IMR-90 (cell line): ENCODE data around the gene INTS3. TPM values are rescaled to one million over a fixed set of nuclear protein-coding genes. Genes with fewer than 3 reads are reported as not detected.

ENCODE experiments used
- ATAC-seq: fragments of 200-7000 bp; cut with Tn5 transposase; 2 replicates; pipeline ENCODE4 v1.9.1; 2020; ENCODE audit warnings: low read depth, mild to moderate bottlenecking, moderate library complexity
- BruUV-seq: library from RNA; stranded (reverse); fragments of 400-500 nt; replicated peaks from 2 replicates; lab custom pipeline; 2021; lab: Mats Ljungman, UMichigan
- CTCF ChIA-PET: fragments of 300-600 bp; formaldehyde crosslinking; extraction: SDS; loops from one replicate; lab custom pipeline; 2021; ENCODE audit warnings: antibody characterized with exemption; lab: Yijun Ruan, JAX
- POLR2A ChIA-PET: fragments of 300-600 bp; sonication (Branson Sonifier 250); formaldehyde crosslinking; loops from one replicate; lab custom pipeline; 2022; ENCODE audit warnings: antibody characterized with exemption; ENCODE audit not compliant: unreplicated experiment; lab: Charles Lee
- DNase-seq: peaks from one replicate; pipeline ENCODE4 v3.0.0; 2013
- H2AFZ ChIP-seq: replicated peaks from 2 replicates; pipeline ENCODE3; 2013; ENCODE audit warnings: low read length, mild to moderate bottlenecking; ENCODE audit not compliant: poor library complexity
- H2AK5ac ChIP-seq: 2 replicates; pipeline ENCODE4 v1.6.1; 2013; ENCODE audit warnings: low read depth, low read length, inconsistent platforms
- H2AK9ac ChIP-seq: replicated peaks from 2 replicates; pipeline ENCODE3; 2013; ENCODE audit warnings: mild to moderate bottlenecking, low read depth, low read length, moderate library complexity; ENCODE audit not compliant: poor library complexity
- H2BK120ac ChIP-seq: 2 replicates; pipeline ENCODE4 v1.6.1; 2013; ENCODE audit warnings: low read depth, low read length, inconsistent platforms
- H2BK15ac ChIP-seq: 3 replicates; pipeline ENCODE4 v1.6.1; 2013; ENCODE audit warnings: low read depth, low read length, inconsistent platforms
- H2BK20ac ChIP-seq: 2 replicates; pipeline ENCODE4 v1.6.1; 2013; ENCODE audit warnings: low read depth, mild to moderate bottlenecking, inconsistent platforms, low read length, moderate library complexity
- H2BK5ac ChIP-seq: 2 replicates; pipeline ENCODE4 v1.6.1; 2013; ENCODE audit warnings: mild to moderate bottlenecking, low read depth, low read length, inconsistent platforms; ENCODE audit not compliant: poor library complexity, severe bottlenecking
- H3K14ac ChIP-seq: replicated peaks from 2 replicates; pipeline ENCODE4 v1.6.1; 2013; ENCODE audit warnings: low read depth, low read length, inconsistent platforms
- H3K18ac ChIP-seq: 2 replicates; pipeline ENCODE4 v1.6.1; 2013; ENCODE audit warnings: low read depth, low read length, control low read depth
- H3K23ac ChIP-seq: 2 replicates; pipeline ENCODE4 v1.6.1; 2013; ENCODE audit warnings: low read depth, low read length, inconsistent platforms
- H3K27ac ChIP-seq: 2 replicates; pipeline ENCODE4 v1.5.1; 2013; ENCODE audit warnings: mild to moderate bottlenecking, control low read depth, low read length; ENCODE audit not compliant: insufficient read depth
- H3K27me3 ChIP-seq: 2 replicates; pipeline ENCODE4 v1.6.1; 2013; ENCODE audit warnings: low read length; ENCODE audit not compliant: control insufficient read depth, insufficient read depth
- H3K36me3 ChIP-seq: 2 replicates; pipeline ENCODE4 v1.6.1; 2013; ENCODE audit warnings: low read length, mixed read lengths; ENCODE audit not compliant: control insufficient read depth, insufficient read depth
- H3K4ac ChIP-seq: 2 replicates; pipeline ENCODE4 v1.6.1; 2013; ENCODE audit warnings: low read depth, low read length, inconsistent platforms
- H3K4me1 ChIP-seq: 2 replicates; pipeline ENCODE4 v1.6.1; 2013; ENCODE audit warnings: low read length, mixed read lengths; ENCODE audit not compliant: control insufficient read depth, insufficient read depth
- H3K4me2 ChIP-seq: 2 replicates; pipeline ENCODE4 v1.6.1; 2013; ENCODE audit warnings: low read depth, mild to moderate bottlenecking, control low read depth, low read length, moderate library complexity
- H3K4me3 ChIP-seq: 2 replicates; pipeline ENCODE4 v1.5.1; 2013; ENCODE audit warnings: low read depth, mild to moderate bottlenecking, control low read depth, low read length, moderate library complexity; ENCODE audit not compliant: insufficient read depth
- H3K56ac ChIP-seq: 2 replicates; pipeline ENCODE4 v1.6.1; 2013; ENCODE audit warnings: low read length, inconsistent platforms; ENCODE audit not compliant: insufficient read depth; ENCODE audit errors: extremely low read depth
- H3K79me1 ChIP-seq, 2 experiments: 2 replicates each; pipeline ENCODE4 v1.6.1; 2013; ENCODE audit warnings: low read length in 2 of 2, inconsistent platforms in 1 of 2, low read depth in 1 of 2
- H3K9ac ChIP-seq: 2 replicates; pipeline ENCODE4 v1.6.1; 2013; ENCODE audit warnings: low read depth, low read length, control low read depth
- H3K9me1 ChIP-seq: 2 replicates; pipeline ENCODE4 v1.6.1; 2013; ENCODE audit warnings: low read length, inconsistent platforms; ENCODE audit not compliant: insufficient read depth
- H3K9me3 ChIP-seq: 2 replicates; pipeline ENCODE4 v1.6.1; 2013; ENCODE audit warnings: low read length; ENCODE audit not compliant: control insufficient read depth, insufficient read depth
- H4K20me1 ChIP-seq: 2 replicates; pipeline ENCODE4 v1.6.1; 2013; ENCODE audit warnings: low read length, inconsistent platforms; ENCODE audit not compliant: insufficient read depth
- H4K5ac ChIP-seq: 2 replicates; pipeline ENCODE4 v1.6.1; 2013; ENCODE audit warnings: mild to moderate bottlenecking, low read depth, low read length, control low read depth
- H4K8ac ChIP-seq, 2 experiments: 2 replicates each; pipeline ENCODE4 v1.6.1; 2013; ENCODE audit warnings: low read depth in 2 of 2, low read length in 2 of 2, control low read depth in 1 of 2, inconsistent platforms in 1 of 2
- H4K91ac ChIP-seq: 2 replicates; pipeline ENCODE4 v1.6.1; 2013; ENCODE audit warnings: low read depth, low read length, inconsistent platforms; ENCODE audit not compliant: insufficient read depth
- CEBPB ChIP-seq: IDR thresholded peaks from 2 replicates; pipeline ENCODE4 v1.6.1; 2012; ENCODE audit warnings: low read depth, low read length, improper control_type of control experiment
- FOS ChIP-seq: fragments of 150-350 bp; IDR thresholded peaks from 2 replicates; pipeline ENCODE4 v1.6.1; 2016; ENCODE audit warnings: low read depth, low read length
- MAFK ChIP-seq: IDR thresholded peaks from 2 replicates; pipeline ENCODE4 v1.6.1; 2012; ENCODE audit warnings: low read depth, low read length, improper control_type of control experiment
- MAZ ChIP-seq: IDR thresholded peaks from 2 replicates; pipeline ENCODE4 v1.6.1; 2012; ENCODE audit warnings: low read depth, mild to moderate bottlenecking, low read length, improper control_type of control experiment, moderate library complexity, borderline replicate concordance
- RCOR1 ChIP-seq: IDR thresholded peaks from 2 replicates; pipeline ENCODE4 v1.6.1; 2012; ENCODE audit warnings: mild to moderate bottlenecking, low read length, improper control_type of control experiment; ENCODE audit not compliant: insufficient replicate concordance
- RFX5 ChIP-seq: IDR thresholded peaks from 2 replicates; pipeline ENCODE4 v1.8.0; 2012; ENCODE audit warnings: low read depth, mild to moderate bottlenecking, low read length, moderate library complexity
- WGBS, 2 experiments: methylation state at CpG; one replicate each; pipeline versions ENCODE4 v1.1.5 to v1.1.7; 2013; ENCODE audit warnings: missing lambda C conversion rate in 2 of 2; ENCODE audit not compliant: insufficient read length in 1 of 2; ENCODE audit errors: extremely low coverage in 2 of 2; 5-methylcytosine and 5-hydroxymethylcytosine counted together
- dilution Hi-C: fragments of 300-500 bp; cut with HindIII; formaldehyde crosslinking; loops from one replicate; pipeline ENCODE4 v1.14.3; 2018; ENCODE audit warnings: low sequenced_read_pairs; ENCODE audit not compliant: unreplicated experiment
- in situ Hi-C: fragments of 300-500 bp; cut with MboI; formaldehyde crosslinking; loops from 3 replicates; pipeline ENCODE4 v1.14.3; 2019; ENCODE audit warnings: low sequenced_read_pairs, inconsistent platforms, mixed read lengths
- intact Hi-C: fragments of 100-400 bp; cut with micrococcal nuclease; formaldehyde crosslinking; loops from 2 replicates; pipeline ENCODE4 v1.10.0; 2022
- polyA plus RNA-seq, 3 experiments: library from polyadenylated mRNA; depleted of rRNA; stranded (reverse); fragments of >200 nt; gene quantifications; 2 replicates each; pipeline ENCODE4 v1.2.3, GENCODE V29; 2012; ENCODE audit warnings: low replicate concordance in 1 of 3
- total RNA-seq: library from RNA; depleted of rRNA; stranded (reverse); fragments of >200 nt; gene quantifications from 2 replicates; pipeline ENCODE4 v1.2.3, GENCODE V29; 2012
- TF ChIP-seq, protein P1 (sequence below): conservative IDR thresholded peaks from 2 replicates; pipeline ENCODE4 v1.5.1; 2012; ENCODE audit warnings: mild to moderate bottlenecking, low read depth, low read length, improper control_type of control experiment

Gene INTS3
- total and polyA plus RNA-seq, 2 of the 4 experiments (the other 2 are of a cell fraction), result 33.5 to 59.4 TPM

DNA sequence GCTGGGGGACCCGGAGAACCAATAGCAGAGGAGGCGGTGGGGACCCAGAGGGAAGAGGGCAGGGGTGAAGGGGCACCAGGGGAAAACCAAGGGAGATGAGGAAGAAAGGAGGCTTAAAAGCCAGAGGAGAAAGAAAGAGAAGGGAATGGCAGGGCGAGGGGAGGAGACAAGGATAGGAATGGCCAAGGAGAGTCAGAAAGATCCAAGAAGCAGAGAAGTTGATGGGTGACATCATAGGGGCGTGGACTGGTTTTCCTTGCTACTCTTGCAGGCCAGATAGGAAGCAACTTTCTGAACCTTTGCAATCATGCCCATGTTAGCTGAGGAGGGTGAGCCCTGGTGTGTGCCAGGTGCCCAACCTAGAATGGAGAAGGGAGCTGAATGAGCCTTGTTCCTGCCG, 44.0 kb upstream of the INTS3 start:
- WGBS, 2 experiments, result 64% methylated on average over 3 of the region's 5 CpGs; no CpG with 5 or more reads in 1 of the 2 experiments
- no peak overlapping the region for H4K5ac ChIP-seq
- no peak overlapping the region for H3K4me3 ChIP-seq
- no peak overlapping the region for H2BK20ac ChIP-seq
- no peak overlapping the region for H3K4me2 ChIP-seq
- H3K14ac ChIP-seq, result no peak overlapping the region
- H2AK5ac ChIP-seq, result no peak overlapping the region
- no peak overlapping the region for H3K9ac ChIP-seq
- no peak overlapping the region for H2BK120ac ChIP-seq
- H3K9me3 ChIP-seq, result no peaks in the 10 kb centered on the region
- H3K9me1 ChIP-seq, result no peaks in the 10 kb centered on the region
- dilution Hi-C loops (no loop called here), in situ Hi-C loops (no loop called here), intact Hi-C loops (no loop called here)
- peaks cover 2% of the 10 kb centered on the region; the same call in 1 of the 2 replicates for H3K4me1 ChIP-seq
- POLR2A ChIA-PET, result interaction anchor here (0.7 kb wide), 1 partner anchor 52 kb away, joined by 3 read pairs; no protein-coding TSS in a partner anchor
- CTCF ChIA-PET, result interaction anchor here (0.6 kb wide), 1 partner anchor 311 kb away, joined by 3 read pairs; no protein-coding TSS in a partner anchor
- TF ChIP-seq, protein P1, sequence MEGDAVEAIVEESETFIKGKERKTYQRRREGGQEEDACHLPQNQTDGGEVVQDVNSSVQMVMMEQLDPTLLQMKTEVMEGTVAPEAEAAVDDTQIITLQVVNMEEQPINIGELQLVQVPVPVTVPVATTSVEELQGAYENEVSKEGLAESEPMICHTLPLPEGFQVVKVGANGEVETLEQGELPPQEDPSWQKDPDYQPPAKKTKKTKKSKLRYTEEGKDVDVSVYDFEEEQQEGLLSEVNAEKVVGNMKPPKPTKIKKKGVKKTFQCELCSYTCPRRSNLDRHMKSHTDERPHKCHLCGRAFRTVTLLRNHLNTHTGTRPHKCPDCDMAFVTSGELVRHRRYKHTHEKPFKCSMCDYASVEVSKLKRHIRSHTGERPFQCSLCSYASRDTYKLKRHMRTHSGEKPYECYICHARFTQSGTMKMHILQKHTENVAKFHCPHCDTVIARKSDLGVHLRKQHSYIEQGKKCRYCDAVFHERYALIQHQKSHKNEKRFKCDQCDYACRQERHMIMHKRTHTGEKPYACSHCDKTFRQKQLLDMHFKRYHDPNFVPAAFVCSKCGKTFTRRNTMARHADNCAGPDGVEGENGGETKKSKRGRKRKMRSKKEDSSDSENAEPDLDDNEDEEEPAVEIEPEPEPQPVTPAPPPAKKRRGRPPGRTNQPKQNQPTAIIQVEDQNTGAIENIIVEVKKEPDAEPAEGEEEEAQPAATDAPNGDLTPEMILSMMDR, result no peak
- TF ChIP-seq CEBPB (no peak), RCOR1 (no peak), MAFK (no peak), RFX5 (no peak), MAZ (no peak), FOS (no peak)
- no peak overlapping the region for H2BK15ac ChIP-seq
- no peaks in the 10 kb centered on the region; the same call in 1 of the 2 replicates for H4K20me1 ChIP-seq
- no peak overlapping the region for H2AFZ ChIP-seq
- no TSS peak for BruUV-seq
- no peak overlapping the region for H3K23ac ChIP-seq
- H2BK5ac ChIP-seq, result no peak overlapping the region
- H3K27ac ChIP-seq, result no peak overlapping the region
- no peak overlapping the region for H3K4ac ChIP-seq
- DNase-seq (peak; percentile 31), ATAC-seq (no peak)
- H3K56ac ChIP-seq, result no peak overlapping the region
- no peak overlapping the region for H2AK9ac ChIP-seq
- no peak overlapping the region for H4K8ac ChIP-seq
- no peaks in the 10 kb centered on the region for H3K36me3 ChIP-seq
- no peak overlapping the region for H4K91ac ChIP-seq
- no peak overlapping the region for H3K18ac ChIP-seq
- H3K79me1 ChIP-seq, result no peaks in the 10 kb centered on the region
- H3K27me3 ChIP-seq, result peaks cover 62% of the 10 kb centered on the region
